WTC11 (cell line): Measurements from ENCODE around the gene RPS6KA5. TPM values are rescaled to one million over a fixed set of nuclear protein-coding genes. Genes with fewer than 3 reads are reported as not detected.

Experiments
- ATAC-seq: fragments of 200-7000 bp; cut with Tn5 transposase; 2 replicates; pipeline ENCODE4 v1.10.0; 2021; ENCODE audit warnings: mild to moderate bottlenecking, moderate library complexity
- CTCF ChIA-PET: fragments of 300-600 bp; sonication (Branson Sonifier 250); formaldehyde crosslinking; loops from one replicate; lab custom pipeline; 2021; ENCODE audit warnings: antibody characterized with exemption; lab: Charles Lee
- POLR2A ChIA-PET: fragments of 350-600 bp; sonication (Branson Sonifier 250); formaldehyde crosslinking; loops from one replicate; lab custom pipeline; 2021; ENCODE audit warnings: antibody characterized with exemption; lab: Charles Lee
- DNase-seq: peaks from one replicate; pipeline ENCODE4 v3.0.0; 2021; ENCODE audit warnings: low spot score
- H3K27ac Mint-ChIP-seq: 2 replicates; pipeline ENCODE4 v1.8.0; 2021; ENCODE audit warnings: mixed read lengths
- H3K27me3 Mint-ChIP-seq: 2 replicates; pipeline ENCODE4 v1.8.0; 2021; ENCODE audit warnings: low read depth, mild to moderate bottlenecking, moderate library complexity, mixed read lengths
- H3K36me3 Mint-ChIP-seq: 2 replicates; pipeline ENCODE4 v1.8.0; 2021; ENCODE audit warnings: mixed read lengths
- H3K4me1 Mint-ChIP-seq: 2 replicates; pipeline ENCODE4 v1.8.0; 2022; ENCODE audit warnings: mixed read lengths
- H3K4me3 Mint-ChIP-seq: 2 replicates; pipeline ENCODE4 v1.8.0; 2021; ENCODE audit warnings: mild to moderate bottlenecking, moderate library complexity, mixed read lengths
- H3K9me3 Mint-ChIP-seq: 2 replicates; pipeline ENCODE4 v1.8.0; 2021; ENCODE audit warnings: mixed read lengths
- AFF4 ChIP-seq: sonication (generic); formaldehyde crosslinking; IDR thresholded peaks from 2 replicates; pipeline ENCODE4 v1.8.1; 2023; ENCODE audit warnings: mild to moderate bottlenecking, missing genetic modification reagents, borderline replicate concordance
- AR ChIP-seq: fragments of 250-450 bp; sonication (Bioruptor Pico); IDR thresholded peaks from 2 replicates; pipeline ENCODE4 v1.9.0; 2021; ENCODE audit warnings: mild to moderate bottlenecking
- ARID4B ChIP-seq: sonication (generic); formaldehyde crosslinking; IDR thresholded peaks from 2 replicates; pipeline ENCODE4 v1.8.0; 2023; ENCODE audit warnings: missing genetic modification reagents, mild to moderate bottlenecking, borderline replicate concordance
- ATF1 ChIP-seq: sonication (generic); formaldehyde crosslinking; IDR thresholded peaks from 2 replicates; pipeline ENCODE4 v1.8.1; 2023; ENCODE audit warnings: mild to moderate bottlenecking, moderate library complexity, missing genetic modification reagents
- ATF3 ChIP-seq: sonication (generic); formaldehyde crosslinking; conservative IDR thresholded peaks from 2 replicates; pipeline ENCODE4 v1.8.1; 2022; ENCODE audit warnings: mild to moderate bottlenecking, missing genetic modification reagents
- FOXK1 ChIP-seq: sonication (generic); formaldehyde crosslinking; IDR thresholded peaks from 2 replicates; pipeline ENCODE4 v1.8.0; 2022; ENCODE audit warnings: mild to moderate bottlenecking, moderate library complexity, missing genetic modification reagents
- FOXP4 ChIP-seq: sonication (generic); formaldehyde crosslinking; IDR thresholded peaks from 2 replicates; pipeline ENCODE4 v1.8.0; 2022; ENCODE audit warnings: mild to moderate bottlenecking, missing genetic modification reagents
- JAZF1 ChIP-seq: fragments of 250-450 bp; sonication (Bioruptor Pico); IDR thresholded peaks from 2 replicates; pipeline ENCODE4 v1.9.0; 2021; ENCODE audit warnings: moderate library complexity, mild to moderate bottlenecking, inconsistent platforms
- JUN ChIP-seq: sonication (generic); formaldehyde crosslinking; IDR thresholded peaks from 2 replicates; pipeline ENCODE4 v1.8.0; 2023; ENCODE audit warnings: mild to moderate bottlenecking, missing genetic modification reagents
- NFATC4 ChIP-seq: fragments of 250-450 bp; sonication (Bioruptor Pico); IDR thresholded peaks from 2 replicates; pipeline ENCODE4 v1.9.0; 2021; ENCODE audit warnings: mild to moderate bottlenecking
- RORB ChIP-seq: fragments of 250-450 bp; sonication (Bioruptor Pico); IDR thresholded peaks from 2 replicates; pipeline ENCODE4 v1.9.0; 2021; ENCODE audit warnings: mild to moderate bottlenecking
- SMAD3 ChIP-seq: sonication (generic); formaldehyde crosslinking; IDR thresholded peaks from 2 replicates; pipeline ENCODE4 v1.8.0; 2022; ENCODE audit warnings: missing genetic modification reagents, mild to moderate bottlenecking, borderline replicate concordance
- TCF7 ChIP-seq: sonication (generic); formaldehyde crosslinking; IDR thresholded peaks from 2 replicates; pipeline ENCODE4 v1.8.0; 2022; ENCODE audit warnings: mild to moderate bottlenecking, low read depth, missing genetic modification reagents, moderate library complexity
- TEAD4 ChIP-seq: sonication (generic); formaldehyde crosslinking; IDR thresholded peaks from 2 replicates; pipeline ENCODE4 v1.8.0; 2022; ENCODE audit warnings: mild to moderate bottlenecking, missing genetic modification reagents
- USF1 ChIP-seq: sonication (generic); formaldehyde crosslinking; IDR thresholded peaks from 2 replicates; pipeline ENCODE4 v1.8.0; 2022; ENCODE audit warnings: mild to moderate bottlenecking, missing genetic modification reagents
- ZNF138 ChIP-seq: sonication (generic); formaldehyde crosslinking; conservative IDR thresholded peaks from 2 replicates; pipeline ENCODE4 v1.8.1; 2022; ENCODE audit warnings: mild to moderate bottlenecking, moderate library complexity, missing genetic modification reagents
- ZNF317 ChIP-seq: sonication (generic); formaldehyde crosslinking; IDR thresholded peaks from 2 replicates; pipeline ENCODE4 v1.8.1; 2023; ENCODE audit warnings: low read depth, mild to moderate bottlenecking, moderate library complexity, missing genetic modification reagents, borderline replicate concordance
- ZNF512 ChIP-seq: sonication (generic); formaldehyde crosslinking; IDR thresholded peaks from 2 replicates; pipeline ENCODE4 v1.8.1; 2022; ENCODE audit warnings: missing genetic modification reagents, borderline replicate concordance
- total RNA-seq: library from RNA; stranded (reverse); gene quantifications from 3 replicates; pipeline ENCODE4 v1.2.3, GENCODE V29; 2021

The RPS6KA5 gene
- total RNA-seq, 1 experiment from 2014 or later = 5.2 TPM

GRCh38 chr14:90924621-90925340, 135.7 kb downstream of the RPS6KA5 start (continued):
- no peak for TF ChIP-seq AFF4 (CRISPR knock-in tag)
- no peak for TF ChIP-seq JAZF1 (CRISPR knock-in tag)
- TF ChIP-seq ATF1 (CRISPR knock-in tag) = no peak
- TF ChIP-seq NFATC4 = no peak
- no peak for TF ChIP-seq ZNF317
- no peak for TF ChIP-seq AR
- no peak for TF ChIP-seq USF1 (CRISPR knock-in tag)
- no peak for TF ChIP-seq ZNF512 (CRISPR knock-in tag)
- TF ChIP-seq TEAD4 (CRISPR knock-in tag) = no peak

- Mint-ChIP-seq H3K27me3 (no peaks in the 10 kb centered on the region), H3K4me1 (no peaks in the 10 kb centered on the region), H3K4me3 (no peak overlapping the region), H3K36me3 (no peaks in the 10 kb centered on the region), H3K27ac (no peak overlapping the region), H3K9me3 (peaks cover 8% of the 10 kb centered on the region)
- ChIA-PET POLR2A (no interaction called here), CTCF (no interaction called here)
- ATAC-seq = no peak
- DNase-seq = no peak
- TF ChIP-seq ZNF317 = no peak
- TF ChIP-seq ATF3 (CRISPR knock-in tag) = no peak
- no peak for TF ChIP-seq FOXK1 (CRISPR knock-in tag)
- TF ChIP-seq JUN (CRISPR knock-in tag) = no peak
- TF ChIP-seq ZNF138 = no peak
- TF ChIP-seq SMAD3 (CRISPR knock-in tag) = no peak
- no peak for TF ChIP-seq ARID4B (CRISPR knock-in tag)
- TF ChIP-seq TCF7 (CRISPR knock-in tag) = no peak
- TF ChIP-seq FOXP4 (CRISPR knock-in tag) = no peak
- TF ChIP-seq RORB = no peak
These were observed 138.3 kb downstream of the RPS6KA5 start for GRCh38 chr14:90922141-90922540.
